BLaER1 treated with 17β-estradiol and CSF1 and Interleukin-3, amounts not matched to agents 10 nM and 100 nM (cell line): ENCODE measurements around the gene PPP2R3B.
"Not testable (repeated sequence)": the region's sequence is repeated elsewhere in the genome, so short reads cannot be mapped to it uniquely, and the experiment has no call there.

Experiments
- H3K27ac ChIP-seq, 11 experiments: shearing (Covaris generic); formaldehyde crosslinking; 2 replicates each; pipeline ENCODE4 v1.8.1; 2022
- H3K27me3 ChIP-seq, 11 experiments: shearing (Covaris generic); formaldehyde crosslinking; 2 replicates each; pipeline ENCODE4 v1.8.1; 2022
- H3K36me3 ChIP-seq, 11 experiments: shearing (Covaris generic); formaldehyde crosslinking; 2 replicates each; pipeline ENCODE4 v1.8.1; 2022
- H3K4me1 ChIP-seq, 10 experiments: shearing (Covaris generic); formaldehyde crosslinking; 2 replicates each; pipeline ENCODE4 v1.8.1; 2022
- H3K4me2 ChIP-seq, 11 experiments: shearing (Covaris generic); formaldehyde crosslinking; 2 replicates each; pipeline ENCODE4 v1.8.1; 2022
- H3K4me3 ChIP-seq, 10 experiments: shearing (Covaris generic); formaldehyde crosslinking; 2 replicates each; pipeline ENCODE4 v1.8.1; 2022
- H3K9ac ChIP-seq, 11 experiments: shearing (Covaris generic); formaldehyde crosslinking; 2 replicates each; pipeline ENCODE4 v1.8.1; 2022
- H3K9me3 ChIP-seq, 11 experiments: shearing (Covaris generic); formaldehyde crosslinking; replicated peaks in 1 of 11; 2 replicates each; pipeline ENCODE4 v1.8.1; 2022
- H4K20me1 ChIP-seq, 11 experiments: shearing (Covaris generic); formaldehyde crosslinking; 2 replicates each; pipeline ENCODE4 v1.8.1; 2022
- Cebpa-rat ChIP-seq, 11 experiments: shearing (Covaris generic); IDR thresholded peaks; 2 replicates each; pipeline ENCODE4 v1.8.1; 2022

The PPP2R3B gene

GRCh38 chrX:331151-331824 lies 55.4 kb downstream of the PPP2R3B start:
- H3K27ac ChIP-seq, result no peak overlapping the region
- H3K9ac ChIP-seq, result peak overlapping the region in 9 of 11 experiments; percentile 6 to 60 (median 39); a peak in 5 of 22 replicates
- H3K4me2 ChIP-seq, result peak overlapping the region; percentile 56 to 77 (median 66)
- peak overlapping the region in 6 of 10 experiments; percentile 15 to 46 (median 30); a peak in 9 of 20 replicates for H3K4me3 ChIP-seq
- peaks cover 14 to 22% (median 18%) of the 10 kb centered on the region in 11 experiments for H3K27me3 ChIP-seq
- H3K36me3 ChIP-seq, result peaks cover 7 to 41% (median 35%) of the 10 kb centered on the region in 11 experiments; a peak in 19 of 22 replicates
- TF ChIP-seq Cebpa-rat (IDR thresholded peaks at IDR 0.05), result no peak
- peaks cover 0 to 6% (median 0%) of the 10 kb centered on the region in 11 experiments; a peak in 2 of 22 replicates for H3K9me3 ChIP-seq
- H3K4me1 ChIP-seq, result peaks cover 9 to 15% (median 11%) of the 10 kb centered on the region in 10 experiments; a peak in 16 of 20 replicates
- peaks cover 0 to 16% (median 0%) of the 10 kb centered on the region in 11 experiments; a peak in 5 of 22 replicates for H4K20me1 ChIP-seq

GRCh38 chrX:330726-331150 lies 56.0 kb downstream of the PPP2R3B start:
- Histone ChIP-seq H3K4me1 (peaks cover 9 to 13% (median 11%) of the 10 kb centered on the region in 10 experiments; a peak in 16 of 20 replicates), H3K9me3 (0 out of 22 replicates have a peak, but pooled peaks cover 0 to 3% (median 0%) of the 10 kb centered on the region in 11 experiments)
- no peak for TF ChIP-seq Cebpa-rat (IDR thresholded peaks at IDR 0.05)

GRCh38 chrX:330141-330725 lies 56.5 kb downstream of the PPP2R3B start:
- peaks cover 9 to 13% (median 11%) of the 10 kb centered on the region in 10 experiments; a peak in 16 of 20 replicates for H3K4me1 ChIP-seq
- not testable (repeated sequence) for H3K4me2 ChIP-seq, H3K4me3 ChIP-seq, H3K9ac ChIP-seq, H3K9me3 ChIP-seq, H3K27ac ChIP-seq
- peaks cover 14 to 22% (median 18%) of the 10 kb centered on the region in 11 experiments for H3K27me3 ChIP-seq
- H4K20me1 ChIP-seq, result peaks cover 0 to 16% (median 0%) of the 10 kb centered on the region in 11 experiments; a peak in 5 of 22 replicates
- H3K36me3 ChIP-seq, result peaks cover 4 to 30% (median 24%) of the 10 kb centered on the region in 11 experiments; a peak in 19 of 22 replicates

More at GRCh38 chrX:330726-331150, 56.0 kb downstream of the PPP2R3B start:
- H3K27ac ChIP-seq, result no peak overlapping the region
- 0 out of 22 replicates have a peak overlapping the region, but pooled peaks of 2 of the 11 experiments have one; percentile 23 to 39 for H3K9ac ChIP-seq
- peaks cover 4 to 35% (median 29%) of the 10 kb centered on the region in 11 experiments; a peak in 19 of 22 replicates for H3K36me3 ChIP-seq
- peaks cover 14 to 22% (median 18%) of the 10 kb centered on the region in 11 experiments for H3K27me3 ChIP-seq
- H3K4me3 ChIP-seq, result 0 out of 20 replicates have a peak overlapping the region, but pooled peaks of 1 of the 10 experiments have one; percentile 46
- peak overlapping the region in 10 of 11 experiments; percentile 56 to 77 (median 64); a peak in 15 of 22 replicates for H3K4me2 ChIP-seq
- H4K20me1 ChIP-seq, result peaks cover 0 to 16% (median 0%) of the 10 kb centered on the region in 11 experiments; a peak in 5 of 22 replicates

GRCh38 chrX:329291-329910 lies 57.3 kb downstream of the PPP2R3B start:
- TF ChIP-seq Cebpa-rat (IDR thresholded peaks at IDR 0.05), result no peak
- Histone ChIP-seq H3K4me1 (peaks cover 9 to 17% (median 12%) of the 10 kb centered on the region in 10 experiments; a peak in 16 of 20 replicates), H3K27ac (no peak overlapping the region), H3K27me3 (peaks cover 14 to 22% (median 18%) of the 10 kb centered on the region in 11 experiments), H3K4me2 (no peak overlapping the region), H4K20me1 (peaks cover 0 to 16% (median 0%) of the 10 kb centered on the region in 11 experiments; a peak in 5 of 22 replicates), H3K4me3 (no peak overlapping the region), H3K9me3 (0 out of 22 replicates have a peak, but pooled peaks cover 0 to 3% (median 0%) of the 10 kb centered on the region in 11 experiments), H3K36me3 (peaks cover 4 to 22% (median 18%) of the 10 kb centered on the region in 11 experiments; a peak in 18 of 22 replicates), H3K9ac (no peak overlapping the region)

GRCh38 chrX:327660-328126 lies 59.0 kb downstream of the PPP2R3B start:
- Histone ChIP-seq H3K9me3 (0 out of 22 replicates have a peak, but pooled peaks cover 0 to 3% (median 0%) of the 10 kb centered on the region in 11 experiments), H3K27me3 (peaks cover 14 to 22% (median 18%) of the 10 kb centered on the region in 11 experiments), H3K4me3 (no peak overlapping the region), H4K20me1 (peaks cover 0 to 16% (median 0%) of the 10 kb centered on the region in 11 experiments; a peak in 6 of 22 replicates), H3K36me3 (peaks cover 0 to 5% (median under 1%) of the 10 kb centered on the region in 11 experiments; a peak in 7 of 22 replicates), H3K4me2 (no peak overlapping the region), H3K4me1 (peaks cover 9 to 32% (median 19%) of the 10 kb centered on the region in 10 experiments; a peak in 17 of 20 replicates), H3K9ac (no peak overlapping the region), H3K27ac (no peak overlapping the region)
- TF ChIP-seq Cebpa-rat (IDR thresholded peaks at IDR 0.05), result no peak

- not testable (repeated sequence) for H3K27ac ChIP-seq, H3K27me3 ChIP-seq, H3K36me3 ChIP-seq, H3K4me3 ChIP-seq, H3K9ac ChIP-seq, H3K9me3 ChIP-seq
- Histone ChIP-seq H3K4me1 (peaks cover 12 to 36% (median 23%) of the 10 kb centered on the region in 10 experiments; a peak in 19 of 20 replicates), H3K4me2 (peak overlapping the region in 1 of 11 experiments; percentile 18; a peak in 3 of 22 replicates), H4K20me1 (peaks cover 0 to 14% (median 0%) of the 10 kb centered on the region in 11 experiments; a peak in 4 of 22 replicates)
These were observed 62.0 kb downstream of the PPP2R3B start for GRCh38 chrX:324664-325063.

- Histone ChIP-seq H3K4me2 (peak overlapping the region in 10 of 11 experiments; percentile 9 to 52 (median 36); a peak in 16 of 22 replicates), H3K27ac (no peak overlapping the region), H3K27me3 (no peaks in the 10 kb centered on the region), H3K9ac (no peak overlapping the region), H3K36me3 (no peaks in the 10 kb centered on the region), H3K4me1 (peaks cover 12 to 36% (median 23%) of the 10 kb centered on the region in 10 experiments; a peak in 19 of 20 replicates), H3K9me3 (no peaks in the 10 kb centered on the region), H3K4me3 (no peak overlapping the region), H4K20me1 (peaks cover 0 to 14% (median 0%) of the 10 kb centered on the region in 11 experiments; a peak in 4 of 22 replicates)
- TF ChIP-seq Cebpa-rat (IDR thresholded peaks at IDR 0.05), result no peak
These were observed 62.7 kb downstream of the PPP2R3B start for GRCh38 chrX:323721-324628.
